MM.1S (cell line): Measurements from ENCODE around the gene KLHDC9.
"Not testable (repeated sequence)": the region's sequence is repeated elsewhere in the genome, so short reads cannot be mapped to it uniquely, and the experiment has no call there.

ENCODE experiments used
- DNase-seq: peaks from one replicate; pipeline ENCODE4 v3.0.0-alpha.2; 2015
- H2AFZ ChIP-seq: fragments of 300-600 bp; sonication (generic); 2 replicates; pipeline ENCODE4 v1.6.0; 2016; ENCODE audit warnings: antibody characterized with exemption, low read length
- H3F3A ChIP-seq: fragments of 300-600 bp; sonication (generic); 2 replicates; pipeline ENCODE4 v1.6.1; 2016; ENCODE audit warnings: mild to moderate bottlenecking, antibody characterized with exemption, low read length, moderate library complexity, mixed read lengths; ENCODE audit not compliant: insufficient read depth
- H3K27ac ChIP-seq: fragments of 300-600 bp; sonication (generic); 2 replicates; pipeline ENCODE4 v1.5.1; 2016; ENCODE audit warnings: mild to moderate bottlenecking, low read length
- H3K27me3 ChIP-seq: fragments of 300-600 bp; sonication (generic); replicated peaks from 2 replicates; pipeline ENCODE4 v1.6.0; 2016; ENCODE audit warnings: low read length; ENCODE audit not compliant: insufficient read depth
- H3K36me3 ChIP-seq: fragments of 300-600 bp; sonication (generic); replicated peaks from 2 replicates; pipeline ENCODE4 v1.6.1; 2016; ENCODE audit warnings: mild to moderate bottlenecking, low read length, mixed read lengths; ENCODE audit not compliant: insufficient read depth
- H3K4me1 ChIP-seq: fragments of 300-600 bp; sonication (generic); 2 replicates; pipeline ENCODE4 v1.6.1; 2016; ENCODE audit warnings: low read length, mixed read lengths
- H3K4me2 ChIP-seq: fragments of 300-600 bp; sonication (generic); 2 replicates; pipeline ENCODE4 v1.6.0; 2016; ENCODE audit warnings: low read depth, low read length
- H3K4me3 ChIP-seq: fragments of 300-600 bp; sonication (generic); 2 replicates; pipeline ENCODE4 v1.5.1; 2016; ENCODE audit warnings: low read length, mixed read lengths
- H3K79me2 ChIP-seq: fragments of 300-600 bp; sonication (generic); 2 replicates; pipeline ENCODE4 v1.6.1; 2016; ENCODE audit warnings: mixed run types, low read length, mixed read lengths
- H3K9ac ChIP-seq: fragments of 300-600 bp; sonication (generic); 2 replicates; pipeline ENCODE4 v1.6.1; 2016; ENCODE audit warnings: low read length, mixed read lengths
- H3K9me2 ChIP-seq: fragments of 300-600 bp; sonication (generic); replicated peaks from 2 replicates; pipeline ENCODE4 v1.6.1; 2016; ENCODE audit warnings: mild to moderate bottlenecking, low read length, mixed read lengths; ENCODE audit not compliant: insufficient read depth
- H3K9me3 ChIP-seq: fragments of 300-600 bp; sonication (generic); replicated peaks from 2 replicates; pipeline ENCODE4 v1.6.1; 2016; ENCODE audit warnings: mild to moderate bottlenecking, low read length, mixed read lengths; ENCODE audit not compliant: insufficient read depth
- H4K20me1 ChIP-seq: fragments of 300-600 bp; sonication (generic); 2 replicates; pipeline ENCODE4 v1.6.1; 2016; ENCODE audit warnings: mild to moderate bottlenecking, low read length, moderate library complexity, mixed read lengths; ENCODE audit not compliant: insufficient read depth
- EZH2 ChIP-seq: fragments of 300-600 bp; sonication (generic); optimal IDR thresholded peaks from 2 replicates; pipeline ENCODE3; 2017; ENCODE audit warnings: low read depth, mild to moderate bottlenecking, antibody characterized with exemption, low read length, mixed read lengths
- EZH2phosphoT487 ChIP-seq: fragments of 300-600 bp; sonication (generic); IDR thresholded peaks from 2 replicates; pipeline ENCODE4 v1.6.1; 2018; ENCODE audit warnings: antibody characterized with exemption, low read length
- TF ChIP-seq, protein P1 (sequence below): fragments of 300-600 bp; sonication (generic); IDR thresholded peaks from 2 replicates; pipeline ENCODE4 v1.5.1; 2016; ENCODE audit warnings: antibody characterized with exemption, low read length, mixed read lengths

The KLHDC9 gene

DNA sequence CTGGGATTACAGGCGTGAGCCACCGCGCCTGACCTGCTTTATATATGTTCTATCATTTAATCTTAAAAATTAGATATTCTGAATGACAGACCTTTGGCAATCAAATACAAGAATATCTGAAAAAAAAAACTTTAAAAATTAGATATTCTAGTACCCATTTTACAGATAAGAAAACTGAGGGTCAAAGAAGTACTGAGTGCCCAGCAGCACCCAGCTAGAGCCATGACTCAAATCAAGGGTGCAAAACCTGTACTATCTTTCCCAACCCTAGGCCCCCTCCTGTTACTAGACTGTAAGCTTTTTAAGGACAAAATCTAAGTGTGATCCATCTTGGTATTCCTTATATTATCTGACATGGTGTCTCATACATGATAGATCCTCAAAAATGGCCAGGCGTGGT, 36.7 kb upstream of the KLHDC9 start:
- Histone ChIP-seq H3K9me2 (no peaks in the 10 kb centered on the region), H3K9ac (no peak overlapping the region), H3K4me2 (peak overlapping the region; percentile 64; the same call in 1 of the 2 replicates), H3K4me3 (no peak overlapping the region), H3K4me1 (peaks cover 43% of the 10 kb centered on the region), H2AFZ (no peak overlapping the region), H3K27ac (peak overlapping the region; percentile 86; the same call in 1 of the 2 replicates), H3K36me3 (peaks cover 8% of the 10 kb centered on the region), H4K20me1 (no peaks in the 10 kb centered on the region), H3K27me3 (no peaks in the 10 kb centered on the region), H3F3A (peaks cover 35% of the 10 kb centered on the region), H3K79me2 (peaks cover 89% of the 10 kb centered on the region), H3K9me3 (no peaks in the 10 kb centered on the region)
- no peak for TF ChIP-seq EZH2phosphoT487
- TF ChIP-seq EZH2, result no peak
- TF ChIP-seq, protein P1, sequence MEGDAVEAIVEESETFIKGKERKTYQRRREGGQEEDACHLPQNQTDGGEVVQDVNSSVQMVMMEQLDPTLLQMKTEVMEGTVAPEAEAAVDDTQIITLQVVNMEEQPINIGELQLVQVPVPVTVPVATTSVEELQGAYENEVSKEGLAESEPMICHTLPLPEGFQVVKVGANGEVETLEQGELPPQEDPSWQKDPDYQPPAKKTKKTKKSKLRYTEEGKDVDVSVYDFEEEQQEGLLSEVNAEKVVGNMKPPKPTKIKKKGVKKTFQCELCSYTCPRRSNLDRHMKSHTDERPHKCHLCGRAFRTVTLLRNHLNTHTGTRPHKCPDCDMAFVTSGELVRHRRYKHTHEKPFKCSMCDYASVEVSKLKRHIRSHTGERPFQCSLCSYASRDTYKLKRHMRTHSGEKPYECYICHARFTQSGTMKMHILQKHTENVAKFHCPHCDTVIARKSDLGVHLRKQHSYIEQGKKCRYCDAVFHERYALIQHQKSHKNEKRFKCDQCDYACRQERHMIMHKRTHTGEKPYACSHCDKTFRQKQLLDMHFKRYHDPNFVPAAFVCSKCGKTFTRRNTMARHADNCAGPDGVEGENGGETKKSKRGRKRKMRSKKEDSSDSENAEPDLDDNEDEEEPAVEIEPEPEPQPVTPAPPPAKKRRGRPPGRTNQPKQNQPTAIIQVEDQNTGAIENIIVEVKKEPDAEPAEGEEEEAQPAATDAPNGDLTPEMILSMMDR, result no peak
- no peak for DNase-seq

DNA sequence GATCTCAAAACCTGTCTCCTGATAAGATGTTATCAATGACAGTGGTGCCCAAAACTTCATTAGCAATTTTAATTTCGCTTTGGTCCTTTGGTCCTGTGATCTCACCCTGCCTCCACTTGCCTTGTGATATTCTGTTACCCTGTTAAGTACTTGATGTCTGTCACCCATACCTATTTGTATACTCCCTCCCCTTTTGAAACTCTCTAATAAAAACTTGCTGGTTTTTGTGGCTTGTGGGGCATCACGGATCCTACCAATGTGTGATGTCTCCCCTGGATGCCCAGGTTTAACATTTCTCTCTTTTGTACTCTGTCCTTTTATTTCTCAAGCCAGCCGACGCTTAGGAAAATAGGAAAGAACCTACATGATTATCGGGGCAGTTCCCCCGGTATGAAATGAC, 34.2 kb upstream of the KLHDC9 start:
- not testable (repeated sequence) for H3K27me3 ChIP-seq, H2AFZ ChIP-seq, H3K36me3 ChIP-seq, H3K9ac ChIP-seq, DNase-seq, H3K9me2 ChIP-seq, H3K9me3 ChIP-seq, H3K4me3 ChIP-seq, H4K20me1 ChIP-seq
- Histone ChIP-seq H3K4me1 (peaks cover 57% of the 10 kb centered on the region), H3K4me2 (peak overlapping the region; percentile 3; the same call in 1 of the 2 replicates), H3K79me2 (peaks cover 92% of the 10 kb centered on the region), H3F3A (peaks cover 41% of the 10 kb centered on the region), H3K27ac (peak overlapping the region; percentile 11; the same call in 1 of the 2 replicates)

DNA sequence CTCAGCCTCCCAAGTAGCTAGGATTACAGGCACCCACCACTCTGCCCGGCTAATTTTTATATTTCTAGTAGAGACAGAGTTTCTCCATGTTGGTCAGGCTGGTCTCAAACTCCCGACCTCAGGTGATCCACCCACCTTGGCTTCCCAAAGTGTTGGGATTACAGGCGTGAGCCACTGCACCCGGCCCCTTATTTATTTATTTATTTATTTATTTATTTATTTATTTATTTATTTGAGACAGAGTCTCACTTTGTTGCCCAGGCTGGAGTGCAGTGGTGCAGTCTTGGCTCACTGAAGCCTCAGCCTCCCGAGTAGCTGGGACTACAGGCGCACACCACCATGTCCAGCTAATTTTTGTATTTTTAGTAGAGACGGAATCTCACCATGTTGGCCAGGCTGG, 32.5 kb upstream of the KLHDC9 start:
- not testable (repeated sequence) for H3K9ac ChIP-seq, H3K27me3 ChIP-seq, H3K4me3 ChIP-seq, H3K27ac ChIP-seq, H4K20me1 ChIP-seq, H3K4me2 ChIP-seq, DNase-seq, H3K9me2 ChIP-seq, H2AFZ ChIP-seq, H3K36me3 ChIP-seq, H3K9me3 ChIP-seq
- peaks cover 88% of the 10 kb centered on the region for H3K79me2 ChIP-seq
- H3K4me1 ChIP-seq, result peaks cover 50% of the 10 kb centered on the region
- peaks cover 43% of the 10 kb centered on the region for H3F3A ChIP-seq

DNA sequence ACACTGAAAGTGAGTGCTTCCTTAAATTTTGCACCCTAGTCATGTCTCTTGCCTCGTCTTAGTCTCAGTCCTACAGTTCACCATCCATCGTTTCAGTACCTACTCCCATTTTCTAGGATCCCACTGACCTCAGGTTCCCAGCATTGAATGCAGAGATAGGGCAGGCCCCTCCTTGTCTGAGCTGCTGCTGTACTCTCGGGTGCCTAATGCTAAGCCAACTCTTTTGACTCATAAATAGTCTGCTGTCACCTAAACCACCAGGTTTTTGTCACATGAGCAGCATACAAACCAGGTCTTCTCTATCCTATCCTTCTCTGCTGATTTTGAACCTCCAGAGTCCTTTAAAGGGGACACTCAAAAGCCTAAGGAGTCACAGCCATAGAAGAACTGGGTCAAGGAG, 31.5 kb upstream of the KLHDC9 start:
- Histone ChIP-seq H3K27ac (no peak overlapping the region; the same call in 1 of the 2 replicates), H3K9ac (no peak overlapping the region), H4K20me1 (no peaks in the 10 kb centered on the region), H3K4me2 (peak overlapping the region; percentile 5; the same call in 1 of the 2 replicates), H3K79me2 (peaks cover 78% of the 10 kb centered on the region), H3K4me3 (no peak overlapping the region), H3K9me3 (no peaks in the 10 kb centered on the region), H3K27me3 (no peaks in the 10 kb centered on the region), H3K4me1 (peaks cover 49% of the 10 kb centered on the region), H3K9me2 (no peaks in the 10 kb centered on the region), H3K36me3 (no peaks in the 10 kb centered on the region), H3F3A (peaks cover 36% of the 10 kb centered on the region), H2AFZ (no peak overlapping the region)
- no peak for TF ChIP-seq EZH2
- TF ChIP-seq, protein P1, result no peak
- TF ChIP-seq EZH2phosphoT487, result no peak
- DNase-seq, result no peak
